GM19372 (cell line): Measurements from ENCODE around the gene CD93.

Experiments used
- ATAC-seq: cut with Tn5 transposase; IDR thresholded peaks from one replicate; pipeline ENCODE4 v1.9.1; 2021; ENCODE audit warnings: mild to moderate bottlenecking, low read depth, moderate library complexity; ENCODE audit not compliant: unreplicated experiment

CD93 gene

DNA sequence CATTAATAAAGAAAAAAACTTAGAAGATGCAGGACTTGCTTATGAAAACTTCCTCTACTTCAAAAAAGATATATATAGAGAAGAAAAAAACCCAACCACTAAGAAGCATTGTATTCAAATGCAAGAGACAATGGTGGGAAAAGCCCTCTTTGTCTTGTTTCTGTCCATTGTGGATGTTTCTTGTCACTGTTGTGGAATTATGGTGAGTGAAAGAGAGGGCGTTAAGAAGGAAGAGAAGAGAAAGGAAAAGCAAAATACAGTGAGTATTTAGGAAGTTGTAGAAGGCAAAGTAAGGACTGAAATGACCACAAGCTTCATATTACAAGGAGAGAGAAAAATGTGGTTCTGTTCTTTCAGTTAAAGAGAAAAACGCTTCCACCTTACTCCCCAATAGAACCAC is 22.5 kb downstream of the CD93 start:
- no peak for ATAC-seq

DNA sequence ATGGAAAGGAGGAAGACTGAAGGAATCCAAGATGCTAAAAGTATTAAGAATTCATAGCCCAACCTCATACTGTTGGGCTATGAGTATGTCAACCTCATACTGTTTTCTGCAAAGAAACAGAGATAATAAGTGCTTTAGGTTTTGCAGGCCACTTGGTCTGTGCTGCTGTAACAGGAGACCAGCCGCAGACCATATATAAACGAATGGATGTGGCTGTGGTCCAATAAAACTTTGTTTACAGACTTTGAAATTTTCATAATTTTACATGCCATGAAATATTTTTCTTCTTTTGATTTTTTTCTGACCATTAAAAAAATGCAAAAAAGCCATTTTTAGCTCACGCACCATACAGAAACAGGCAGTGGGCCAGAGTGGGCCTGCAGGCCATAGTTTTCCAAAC is 23.0 kb downstream of the CD93 start:
- ATAC-seq: no peak

DNA sequence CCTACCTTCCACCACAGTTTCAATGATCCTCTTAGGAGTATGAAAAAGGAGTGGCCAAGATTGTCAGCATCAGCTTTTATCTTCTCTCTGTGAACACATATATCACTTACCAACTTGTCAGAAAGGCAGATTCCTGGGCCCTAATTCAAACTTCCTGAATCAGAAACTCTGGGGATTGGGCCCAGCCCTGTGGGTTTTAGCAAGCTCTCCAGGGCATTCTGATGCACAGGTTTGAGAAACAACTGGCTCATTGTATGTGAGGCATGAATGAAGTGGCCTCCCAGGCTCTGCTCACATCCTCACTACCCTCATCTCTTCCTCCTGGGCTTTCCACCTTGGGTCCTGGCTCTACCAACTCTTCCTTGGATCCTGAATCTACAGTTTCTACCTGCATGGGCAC is 23.5 kb downstream of the CD93 start:
- no peak for ATAC-seq

DNA sequence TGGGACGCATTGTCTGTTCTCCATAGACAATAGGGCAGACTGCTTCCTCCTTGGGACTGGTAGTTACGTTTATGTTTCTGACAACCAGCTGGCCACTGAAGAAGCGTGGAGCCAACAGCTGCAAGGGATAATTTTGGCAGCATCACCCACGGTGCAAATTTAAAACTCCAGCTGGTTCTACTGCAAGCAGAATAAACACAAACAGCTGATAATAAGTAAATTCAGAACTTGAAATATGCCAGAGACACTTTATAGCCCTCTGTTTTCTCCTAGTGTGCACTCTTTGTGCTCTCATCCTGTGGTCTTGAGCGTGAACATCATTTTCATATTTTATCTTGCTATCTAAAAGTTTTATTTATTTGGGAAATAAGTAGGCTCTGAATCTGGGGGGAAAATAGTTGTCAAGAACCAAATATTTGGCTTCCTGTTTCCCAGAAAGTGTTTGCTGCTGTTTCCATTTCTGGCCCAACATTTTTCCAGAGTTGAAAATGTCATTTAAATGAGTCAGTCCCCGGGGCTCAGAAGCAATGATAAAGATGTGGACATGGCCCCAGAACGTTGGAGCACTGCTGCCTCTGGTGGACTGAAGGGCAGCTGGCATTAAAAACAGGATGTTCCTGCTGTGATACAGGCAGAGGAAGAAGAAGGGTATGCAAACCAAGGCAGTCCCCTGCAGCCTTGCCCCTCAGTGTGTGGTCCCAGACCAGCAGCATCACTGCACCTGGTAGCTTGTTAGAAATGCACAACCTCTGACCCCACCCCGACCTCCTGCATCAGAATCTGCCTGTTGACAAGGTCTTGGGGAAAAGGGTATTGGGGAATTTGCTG is 24.2 kb downstream of the CD93 start:
- ATAC-seq: no peak

DNA sequence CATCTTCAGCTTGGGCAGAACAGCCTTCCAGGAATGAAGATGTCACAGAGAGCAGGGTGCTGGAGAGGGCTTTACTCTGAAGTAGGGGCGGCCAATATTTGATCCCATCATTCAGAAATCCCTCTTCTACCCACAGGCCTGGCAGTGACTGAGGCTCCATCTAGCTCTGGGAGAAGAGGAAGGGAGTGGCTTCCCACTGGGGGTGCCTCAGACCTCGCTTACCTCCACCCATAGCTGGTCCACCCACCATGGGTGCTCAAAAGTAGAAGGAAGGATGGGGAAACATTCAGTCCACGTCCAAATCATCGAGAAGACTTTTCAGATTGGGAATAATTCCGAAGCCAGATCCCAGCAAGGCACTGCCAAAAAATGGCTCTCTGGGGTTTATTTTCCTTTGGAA is 24.9 kb downstream of the CD93 start:
- no peak for ATAC-seq

DNA sequence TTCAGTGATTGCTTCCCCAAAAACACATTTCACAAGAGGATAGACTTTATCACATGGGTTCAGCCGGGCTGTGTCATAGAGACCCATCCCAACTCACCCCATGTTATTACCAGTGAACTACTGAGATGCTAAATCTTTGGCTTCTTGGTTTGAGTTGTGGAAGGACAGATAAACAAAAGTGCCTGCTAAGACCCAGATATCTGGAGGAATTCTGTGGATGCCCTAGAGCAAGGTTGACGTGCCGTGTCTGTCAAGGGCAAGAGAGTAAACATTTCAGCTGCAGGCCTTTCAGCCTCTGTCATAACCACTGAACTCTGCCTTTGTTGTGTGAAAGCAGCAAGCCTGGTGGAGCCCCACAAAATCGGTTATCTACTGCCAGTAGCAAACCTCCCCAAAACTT is 25.5 kb downstream of the CD93 start:
- ATAC-seq: no peak

DNA sequence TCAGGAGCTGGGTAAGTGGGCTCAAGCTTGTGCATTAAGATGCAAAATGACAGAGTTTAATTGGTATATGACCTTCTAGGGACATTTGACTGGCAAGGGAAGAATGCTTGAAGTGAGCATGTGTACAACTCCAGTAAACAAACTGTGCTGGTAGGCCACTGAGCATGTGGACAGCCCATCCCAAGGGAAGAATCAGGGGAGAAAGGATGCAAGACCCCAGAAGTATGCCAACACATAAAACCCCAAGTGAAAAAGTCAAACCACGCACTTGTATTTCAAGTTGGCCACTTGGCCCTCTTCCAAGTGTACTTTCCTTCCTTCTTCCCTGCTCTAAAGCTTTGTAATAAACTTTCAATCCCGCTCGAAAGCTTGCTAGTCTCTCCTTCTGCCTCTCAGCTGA is 26.3 kb downstream of the CD93 start:
- no peak for ATAC-seq

DNA sequence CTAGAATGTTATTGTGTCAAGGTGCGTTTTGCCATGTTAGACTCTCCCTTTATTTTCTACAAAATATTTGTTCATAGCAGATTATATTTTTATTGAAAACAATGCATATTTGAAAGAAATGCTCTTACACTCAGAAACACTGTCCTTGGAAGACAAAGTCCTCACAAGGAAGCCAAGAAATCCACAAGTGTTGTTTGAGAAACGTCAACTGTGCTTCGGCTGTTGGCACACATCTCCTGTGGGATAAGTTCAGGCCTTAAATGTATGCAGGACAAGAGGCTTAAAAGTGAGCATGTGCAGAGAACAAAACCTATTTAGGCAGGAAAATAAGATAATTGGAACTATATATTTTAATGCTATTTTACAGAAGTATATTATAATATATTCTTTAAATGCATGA is 27.1 kb downstream of the CD93 start:
- ATAC-seq: no peak

DNA sequence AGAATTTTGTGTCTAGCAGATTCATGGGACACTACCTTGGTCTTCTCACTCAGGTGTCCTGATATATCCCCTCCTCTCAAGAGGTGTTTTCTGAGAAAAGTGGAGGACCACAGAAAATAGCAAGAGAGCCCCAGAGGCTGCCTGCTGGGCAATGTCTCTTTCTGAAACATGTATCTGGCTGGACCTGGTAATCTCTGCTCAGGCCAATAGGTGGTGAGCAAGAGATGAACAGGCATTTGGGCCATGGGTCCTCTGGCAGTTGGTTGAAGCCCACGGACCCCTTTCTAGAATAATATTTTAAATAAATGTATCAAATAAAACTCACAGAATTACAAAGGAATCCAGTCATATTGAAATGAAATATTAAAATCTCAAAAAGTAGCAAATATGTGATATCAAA is 27.9 kb downstream of the CD93 start:
- no peak for ATAC-seq

DNA sequence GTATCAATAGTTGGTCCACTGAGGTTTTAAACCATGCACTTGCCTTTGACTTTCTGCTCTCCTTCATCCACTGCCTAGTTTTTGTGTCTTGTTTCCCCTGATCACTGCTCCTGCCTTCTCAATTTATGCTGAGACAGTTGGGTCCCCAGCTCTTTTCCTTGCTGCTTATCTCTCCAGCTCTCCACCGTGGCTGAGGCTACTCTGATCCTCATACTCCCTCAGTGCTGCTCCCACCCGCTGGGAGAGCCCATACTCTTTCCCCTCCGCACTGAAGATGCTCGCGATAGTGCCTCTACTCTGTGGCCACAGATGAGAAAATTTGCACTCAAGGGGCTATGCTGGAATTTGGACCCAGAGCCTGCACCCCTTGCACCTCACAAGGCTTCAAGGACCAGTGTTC is 33.2 kb downstream of the CD93 start:
- ATAC-seq: no peak

DNA sequence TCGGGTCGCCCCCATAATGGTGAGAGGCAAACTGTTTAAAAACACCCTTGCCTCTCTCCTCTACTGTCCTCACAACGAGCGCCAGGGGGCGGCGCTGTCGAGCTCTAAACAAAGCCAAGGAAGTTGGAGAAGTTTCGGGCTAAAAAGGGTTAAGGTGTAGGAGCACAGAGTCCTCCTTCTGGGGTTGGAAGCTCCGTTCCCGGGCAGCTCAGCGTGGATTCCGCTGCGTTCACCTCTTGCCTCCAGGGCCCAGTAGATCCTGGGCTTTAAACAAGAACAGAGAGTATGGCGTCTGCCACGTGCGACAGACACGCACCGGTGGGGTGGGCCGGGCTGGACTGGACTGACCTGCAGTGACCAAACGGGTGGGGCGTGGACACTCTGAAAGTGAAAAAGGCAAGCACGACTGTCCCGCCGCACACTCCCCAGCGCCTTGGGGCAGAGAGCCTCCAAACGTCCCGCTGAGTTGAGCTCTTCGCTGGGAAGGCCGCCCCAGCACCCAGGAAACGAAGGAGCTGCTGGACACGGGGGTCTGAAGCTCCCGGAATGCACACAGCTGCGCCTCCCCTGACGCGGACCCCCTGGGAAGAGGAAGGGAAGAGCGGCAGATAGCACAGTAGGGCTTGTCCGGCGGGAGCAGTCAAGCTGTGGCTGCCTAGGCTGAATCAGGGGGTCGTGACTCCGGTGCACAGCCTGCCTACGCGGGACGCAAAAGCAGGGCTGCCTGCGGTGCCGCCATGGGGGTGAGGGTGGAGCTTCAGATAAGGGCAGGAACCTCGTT is 35.1 kb downstream of the CD93 start:
- ATAC-seq: no peak

DNA sequence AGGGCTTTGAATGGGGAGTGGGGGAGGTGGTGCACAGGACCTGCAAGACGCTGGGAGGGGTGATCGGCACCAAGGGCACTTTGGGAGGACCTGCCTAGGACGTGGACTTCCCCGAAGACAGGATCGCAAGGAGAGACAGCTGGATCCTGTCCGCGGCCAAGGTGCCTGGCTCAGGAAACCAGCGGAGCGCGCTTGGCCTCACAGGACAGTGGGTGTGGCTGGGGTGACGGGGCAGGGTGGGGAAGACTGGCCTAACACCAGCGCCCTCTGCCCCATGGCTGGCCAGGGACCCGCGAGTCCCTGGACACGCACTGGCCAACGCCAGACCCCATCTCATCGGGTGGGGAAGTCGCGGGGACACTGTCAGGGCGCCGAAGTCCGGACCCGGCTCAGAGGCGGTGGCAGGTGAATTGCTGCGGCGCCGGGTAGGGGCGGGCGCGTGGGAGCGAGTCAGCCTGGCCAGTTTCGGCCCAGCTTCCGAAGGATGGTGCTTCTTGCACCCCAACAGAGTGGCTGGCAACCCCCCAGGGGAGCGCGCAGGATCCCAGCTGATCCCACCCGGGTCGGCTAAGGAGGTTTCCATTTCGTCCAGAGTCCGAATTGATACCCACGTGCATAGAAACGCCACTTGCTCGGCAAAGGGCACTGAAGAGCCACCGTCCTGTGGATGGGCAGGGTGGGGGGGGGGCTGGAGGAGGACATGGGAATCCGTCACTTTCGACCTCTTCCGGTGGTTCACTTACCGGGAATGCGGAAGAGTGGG is 35.9 kb downstream of the CD93 start:
- ATAC-seq: no peak

DNA sequence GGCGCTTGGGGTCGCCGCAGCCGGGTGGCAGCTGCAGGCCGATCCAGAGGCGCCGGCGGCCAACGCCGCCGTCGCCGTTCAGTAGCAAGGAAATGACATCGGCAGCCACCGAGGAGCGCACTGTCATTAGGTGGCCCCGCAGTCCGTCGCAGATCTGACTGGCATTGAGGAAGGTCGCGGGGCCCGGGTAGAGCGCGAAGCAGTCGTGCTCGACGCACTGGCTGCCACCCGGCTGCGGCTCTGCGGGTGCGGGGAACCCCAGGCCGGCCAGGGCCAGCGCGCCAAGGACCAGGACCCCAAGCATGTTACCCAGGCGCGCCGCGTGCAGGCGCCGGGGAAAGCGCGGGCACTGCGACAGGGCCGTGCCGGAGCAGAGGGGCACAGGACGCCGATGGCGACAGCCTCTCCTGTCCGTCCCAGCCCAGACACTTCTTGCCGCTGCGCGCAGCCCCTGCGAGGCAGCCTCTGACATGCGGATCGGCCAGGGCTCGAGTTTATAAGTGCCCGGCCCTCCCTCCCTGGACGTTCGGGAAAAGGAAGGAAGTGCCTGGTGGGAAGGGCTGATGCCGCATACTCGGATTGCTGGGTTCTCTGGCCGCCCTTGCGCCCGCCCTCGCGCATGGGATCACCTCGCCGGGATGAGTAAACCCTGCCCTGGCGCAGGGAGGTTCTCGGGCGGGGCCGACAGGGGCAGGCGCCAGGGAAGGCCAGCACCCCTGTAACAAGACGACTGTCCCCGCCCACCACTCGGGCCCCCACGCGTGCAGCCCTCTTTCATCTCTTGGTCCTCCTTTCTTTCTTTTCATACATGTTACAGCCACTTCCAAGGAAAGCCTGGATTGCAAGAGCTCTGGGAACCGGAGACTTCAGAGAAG is 36.7 kb downstream of the CD93 start, which contains the start of gene THBD:
TSS of gene THBD (minus strand) at position 472 of the 875 bp plus-strand sequence. CDS start at position 304, 168 bp downstream.
- ATAC-seq: no peak

DNA sequence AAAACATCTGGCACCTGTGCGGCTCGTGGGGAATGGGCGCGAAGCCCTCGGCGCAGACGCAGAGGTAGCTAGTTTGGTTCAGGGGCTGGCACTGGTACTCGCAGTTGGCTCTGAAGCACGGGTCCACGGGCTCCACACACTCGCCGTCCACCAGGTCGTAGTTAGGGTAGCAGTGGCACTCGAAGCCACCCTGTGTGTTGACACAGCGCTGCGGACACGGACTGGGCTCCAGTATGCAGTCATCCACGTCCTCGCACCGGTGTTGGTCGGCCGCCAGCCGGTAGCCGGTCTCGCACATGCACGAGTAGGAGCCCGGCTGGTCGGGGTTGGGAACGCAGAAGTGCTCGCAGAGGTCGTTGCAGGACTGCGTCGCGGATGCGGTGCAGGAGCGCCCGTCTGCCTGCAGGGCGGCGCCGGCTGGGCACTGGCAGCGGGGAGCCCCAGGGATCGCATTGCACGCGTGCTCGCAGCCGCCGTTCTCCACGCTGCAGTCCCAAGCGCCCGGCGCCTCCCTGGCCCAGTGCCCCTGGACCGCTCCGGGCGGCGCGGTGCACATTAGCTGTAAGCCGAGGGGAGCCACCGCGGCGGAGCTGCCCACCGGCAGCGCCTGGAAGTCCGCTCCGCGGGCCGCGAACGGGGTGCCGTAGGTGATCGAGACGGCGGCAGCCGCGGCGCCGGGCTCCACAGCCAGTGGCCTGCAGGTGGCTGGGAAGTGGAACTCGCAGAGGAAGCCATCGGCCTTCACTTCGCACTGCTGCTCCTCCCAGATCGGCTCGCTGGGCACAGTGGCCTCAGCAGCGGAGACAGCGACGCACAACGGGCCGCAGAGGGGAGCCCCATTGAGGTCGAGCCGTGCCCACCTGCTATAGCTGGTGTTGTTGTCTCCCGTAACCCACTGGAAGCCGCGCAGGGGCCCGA is 37.6 kb downstream of the CD93 start:
- no peak for ATAC-seq

DNA sequence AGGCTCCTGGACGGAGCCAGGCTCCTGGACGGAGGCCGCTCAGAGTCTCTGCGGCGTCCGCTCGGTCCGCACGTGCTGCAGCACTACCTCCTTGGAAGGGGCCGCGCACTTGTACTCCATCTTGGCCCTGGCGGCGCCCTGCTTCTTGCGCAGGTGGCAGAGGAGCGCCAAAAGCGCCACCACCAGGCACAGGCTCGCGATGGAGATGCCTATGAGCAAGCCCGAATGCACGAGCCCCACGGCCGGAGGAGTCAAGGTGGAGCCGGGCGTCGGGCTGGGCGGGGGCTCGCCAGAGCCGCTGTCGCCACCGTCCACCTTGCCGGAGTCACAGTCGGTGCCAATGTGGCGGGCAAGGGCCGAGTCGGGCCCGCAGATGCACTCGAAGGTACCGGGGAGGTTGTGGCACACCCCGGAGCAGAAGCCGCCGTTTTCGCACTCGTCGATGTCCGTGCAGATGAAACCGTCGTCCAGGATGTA is 38.3 kb downstream of the CD93 start:
- no peak for ATAC-seq

DNA sequence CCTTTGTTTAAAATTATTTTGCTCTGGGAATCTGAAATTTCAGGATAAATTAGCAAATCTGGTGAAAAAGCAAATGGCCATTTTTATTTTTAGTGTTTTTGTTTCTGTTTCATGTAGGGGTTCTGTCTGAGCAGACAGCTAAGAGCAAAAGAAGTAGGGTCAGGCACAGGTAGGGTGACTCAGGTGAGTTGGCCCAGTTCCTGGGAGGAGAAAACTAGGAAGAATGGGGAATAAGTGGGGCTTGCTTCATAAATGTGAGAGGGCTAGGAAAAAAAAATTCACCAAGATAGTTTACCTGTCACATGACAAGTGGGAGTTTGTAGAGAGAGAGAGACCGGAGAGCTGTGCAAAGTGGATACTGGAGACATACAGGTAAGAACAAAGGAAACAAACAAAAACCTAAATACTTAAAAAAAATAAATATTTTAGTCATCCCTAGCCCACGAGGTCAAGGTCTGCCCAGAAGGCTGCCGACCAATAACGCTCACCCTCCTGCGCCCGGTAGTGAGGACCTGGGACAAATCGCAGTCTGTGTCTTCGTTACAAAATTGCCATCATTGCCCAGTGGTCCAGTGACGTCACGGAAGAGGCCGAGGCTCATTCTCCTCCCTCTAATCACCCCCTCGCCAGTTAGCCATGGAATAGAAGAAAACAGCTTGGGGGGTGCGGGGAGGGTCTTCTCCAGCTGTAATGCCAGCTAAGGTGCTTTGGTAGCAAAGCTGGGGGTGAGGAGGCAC is 39.0 kb downstream of the CD93 start:
- no peak for ATAC-seq

DNA sequence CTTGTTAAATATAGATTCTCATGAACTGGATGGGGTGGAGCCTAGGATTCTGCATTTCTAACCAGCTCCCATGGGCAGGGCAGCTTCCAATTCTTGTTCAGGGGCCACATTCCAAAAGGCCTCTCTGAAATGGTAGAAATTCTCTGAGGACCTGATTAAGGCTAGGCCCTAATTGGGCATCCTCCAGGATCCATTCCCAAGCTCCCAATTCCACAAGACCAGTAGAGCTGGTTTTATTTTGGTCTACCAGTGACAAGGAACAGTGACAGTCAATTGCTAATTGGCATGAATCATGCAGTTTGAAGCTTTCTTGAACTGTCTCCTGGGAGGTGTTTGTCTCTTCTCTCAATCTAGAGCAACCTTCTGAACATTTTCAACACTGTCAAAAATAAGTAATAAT is 39.7 kb downstream of the CD93 start:
- no peak for ATAC-seq

DNA sequence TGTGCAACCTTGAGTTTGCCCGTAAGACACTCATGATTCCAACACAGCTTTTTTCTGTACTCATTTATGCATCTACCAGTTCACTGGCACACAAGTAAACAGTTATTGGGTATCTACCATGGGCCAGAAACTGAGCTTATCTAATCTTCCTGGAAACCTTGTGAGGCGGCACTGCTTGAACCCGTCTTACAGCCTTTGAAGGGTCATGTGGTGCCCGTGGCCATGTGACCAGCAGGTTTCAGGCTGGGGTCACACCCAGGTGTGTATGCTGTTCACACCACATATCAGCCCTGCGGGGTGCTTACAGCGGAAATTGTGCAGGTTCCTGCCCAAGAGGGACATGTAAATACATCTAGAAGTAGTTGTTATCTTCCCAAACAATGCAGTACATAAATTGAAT is 42.7 kb downstream of the CD93 start:
- ATAC-seq: no peak
